GM18499 (cell line): Measurements from ENCODE around the gene UBAP2.

Experiments used
- ATAC-seq: cut with Tn5 transposase; IDR thresholded peaks from one replicate; pipeline ENCODE4 v1.9.1; 2021; ENCODE audit warnings: moderate number of reproducible peaks; ENCODE audit not compliant: insufficient read depth, unreplicated experiment

The UBAP2 gene

GRCh38 chr9:33924978-33925797, 123.5 kb downstream of the UBAP2 start:
- no peak for ATAC-seq

DNA sequence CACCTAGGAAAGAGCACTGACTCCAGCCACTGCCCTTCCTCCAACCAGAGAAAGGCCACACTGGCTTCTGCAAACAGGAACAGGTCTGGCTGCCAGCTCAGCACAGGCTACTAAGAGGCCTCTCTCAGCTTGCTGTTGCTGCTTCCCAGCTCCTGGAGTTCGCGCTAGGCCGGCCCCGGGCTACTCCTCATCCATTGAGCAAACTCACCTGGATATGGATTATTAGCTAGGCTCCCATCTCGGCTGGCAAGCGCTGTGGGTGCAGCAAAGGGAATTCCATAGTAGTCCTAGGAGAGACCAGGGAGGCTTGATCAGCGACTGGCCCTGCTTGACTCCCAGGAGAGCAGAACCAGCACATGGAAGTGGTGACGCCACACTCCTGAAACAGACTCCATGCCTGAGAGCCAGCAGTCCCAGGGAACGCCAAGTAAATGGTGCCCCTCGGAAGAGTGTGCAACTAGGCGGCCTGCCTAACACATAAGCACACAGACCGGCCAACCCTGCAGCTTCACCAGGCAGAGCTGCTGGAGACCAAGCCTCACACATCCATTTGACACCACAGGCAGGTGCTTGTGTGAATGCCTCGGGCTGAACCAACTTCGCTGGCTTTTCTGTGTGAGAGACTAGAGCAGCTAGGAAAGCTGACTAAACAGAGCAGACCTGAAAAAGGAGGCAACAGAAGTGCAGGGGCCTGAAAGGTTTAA, 124.5 kb downstream of the UBAP2 start:
- ATAC-seq, result no peak

GRCh38 chr9:33923079-33923478, 125.6 kb downstream of the UBAP2 start:
- ATAC-seq, result no peak

DNA sequence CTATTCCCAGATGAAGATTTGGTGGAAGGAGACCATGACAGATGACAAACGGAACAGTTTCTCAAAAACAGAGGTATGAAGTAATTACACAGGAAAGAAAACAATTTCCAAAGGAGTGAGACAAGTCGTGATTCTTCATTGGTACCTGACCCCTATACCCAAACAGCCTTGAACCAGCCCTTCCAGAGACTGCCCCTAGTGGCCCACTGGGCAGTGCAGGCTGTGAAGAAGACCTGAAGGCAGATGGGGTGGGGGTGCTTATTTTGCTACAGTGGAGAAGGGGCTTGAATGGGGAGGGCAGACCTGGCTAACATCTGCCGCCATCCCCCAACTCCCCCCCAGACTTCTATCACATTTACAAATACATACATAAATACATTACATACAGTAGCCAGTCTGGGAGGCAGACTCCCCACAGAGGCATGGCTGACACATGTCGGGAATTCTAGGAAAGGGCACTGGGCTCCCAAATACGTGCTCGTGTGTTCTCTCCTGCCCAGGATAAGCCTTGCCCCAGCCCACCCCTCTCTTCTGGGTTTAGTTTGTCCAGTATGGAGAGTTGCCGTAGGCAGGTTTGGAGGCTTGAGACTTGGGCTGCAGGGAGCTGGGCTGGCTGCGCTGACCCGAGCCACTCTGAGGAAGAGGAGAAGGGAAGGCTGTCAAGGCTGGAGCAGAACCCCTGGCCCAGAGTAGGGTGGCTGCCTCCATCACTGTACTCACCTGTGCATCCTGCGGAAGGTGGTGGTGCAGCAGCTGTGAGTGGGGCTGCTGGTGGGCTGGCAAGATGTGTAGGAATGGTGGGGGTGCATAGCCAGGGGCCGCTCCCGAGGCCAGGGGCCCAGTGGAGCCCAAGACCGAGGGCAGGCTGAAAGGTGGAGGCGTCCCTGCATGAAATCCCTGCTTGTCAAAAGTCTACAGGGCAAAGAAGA, 126.5 kb downstream of the UBAP2 start:
- ATAC-seq, result no peak

DNA sequence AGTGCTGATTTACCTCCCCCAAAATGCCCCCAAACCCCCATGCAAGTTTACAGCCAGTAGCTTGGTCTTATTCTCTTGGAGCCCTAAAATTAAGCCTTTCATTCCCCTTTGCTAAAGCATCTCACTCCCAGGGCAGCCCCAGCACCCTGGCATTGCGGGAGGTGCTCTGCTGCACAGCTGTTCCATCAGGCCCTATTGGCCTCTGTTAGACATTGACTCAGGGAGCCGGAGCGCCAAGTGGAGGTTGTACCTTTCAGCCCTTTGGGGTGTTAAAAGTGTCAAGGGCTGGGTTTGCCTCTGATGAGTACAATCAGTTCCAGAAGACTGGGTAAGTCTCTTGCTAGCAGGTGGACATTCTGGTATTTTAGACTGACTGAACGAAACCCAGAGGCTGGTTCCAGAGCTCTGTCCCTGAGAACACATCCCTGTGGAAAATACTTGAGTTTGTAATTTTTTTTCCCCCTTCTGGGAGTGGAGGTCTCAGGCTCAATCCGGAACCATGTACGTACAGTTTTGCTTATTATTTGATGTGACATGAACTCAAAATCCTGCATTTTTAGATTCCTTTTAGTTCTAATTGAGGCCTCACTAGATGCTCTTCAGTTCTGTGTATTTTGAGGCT, 129.3 kb downstream of the UBAP2 start:
- ATAC-seq, result no peak

GRCh38 chr9:33917036-33917435, 131.7 kb downstream of the UBAP2 start:
- ATAC-seq, result no peak

GRCh38 chr9:33914887-33915628, 133.6 kb downstream of the UBAP2 start:
- ATAC-seq, result no peak

- ATAC-seq, result no peak
Measured at GRCh38 chr9:33913541-33913940, 135.1 kb downstream of the UBAP2 start.

DNA sequence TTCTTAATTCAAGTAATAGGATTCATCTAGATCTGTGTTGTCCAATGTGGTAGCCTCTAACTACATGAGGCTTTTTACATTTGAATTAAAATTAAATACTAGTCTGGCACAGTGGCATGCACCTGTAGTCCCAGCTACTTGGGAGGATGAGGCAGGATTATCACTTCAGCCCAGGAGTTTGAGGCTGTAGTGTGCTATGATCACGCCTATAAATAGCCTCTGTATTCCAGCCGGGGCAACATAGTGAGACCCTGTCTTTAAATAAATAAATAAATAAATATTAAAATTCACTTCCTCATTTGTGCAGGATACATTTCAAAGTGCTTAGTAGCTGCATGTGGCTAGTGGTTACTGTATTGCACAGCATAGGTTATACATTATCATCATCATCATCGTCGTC, 139.9 kb downstream of the UBAP2 start:
- ATAC-seq, result no peak

DNA sequence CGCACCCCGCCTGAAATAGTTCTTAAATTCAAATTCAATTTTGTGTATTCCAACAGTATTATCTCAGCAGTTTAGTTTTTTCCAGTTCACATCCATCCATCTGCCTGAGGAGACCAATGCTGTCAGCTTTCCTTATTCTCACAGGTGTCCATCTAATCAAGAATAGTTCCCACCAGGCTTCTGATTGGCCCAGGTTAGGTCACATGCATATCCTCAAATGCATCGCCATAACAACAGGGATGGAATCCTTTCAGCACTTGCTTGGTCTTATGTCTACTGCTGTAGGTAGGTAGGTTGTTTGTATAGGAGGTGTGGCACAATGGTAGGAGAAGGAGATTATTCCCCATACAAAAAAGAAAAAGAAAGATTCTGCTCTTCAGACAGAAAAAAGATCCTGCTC, 140.6 kb downstream of the UBAP2 start:
- no peak for ATAC-seq

DNA sequence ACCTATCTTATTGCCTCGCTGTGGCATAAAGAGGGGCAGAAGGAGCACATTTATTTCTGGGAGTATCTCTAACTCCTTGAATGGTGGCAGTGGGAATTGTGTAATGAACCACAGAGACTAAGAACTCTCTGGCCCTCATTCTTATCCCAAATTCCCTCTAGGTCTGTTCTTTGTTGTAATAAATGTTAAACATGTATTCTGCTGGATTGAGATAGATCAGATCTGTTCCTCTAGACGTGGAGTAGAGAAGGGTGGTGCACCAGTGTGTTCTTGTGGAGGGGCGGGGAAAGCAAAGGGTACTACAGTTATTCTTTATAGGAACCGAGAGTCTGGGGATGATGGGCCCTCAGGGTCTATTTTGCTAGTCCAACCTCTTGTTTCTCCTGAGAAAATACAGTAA, 141.3 kb downstream of the UBAP2 start:
- no peak for ATAC-seq

DNA sequence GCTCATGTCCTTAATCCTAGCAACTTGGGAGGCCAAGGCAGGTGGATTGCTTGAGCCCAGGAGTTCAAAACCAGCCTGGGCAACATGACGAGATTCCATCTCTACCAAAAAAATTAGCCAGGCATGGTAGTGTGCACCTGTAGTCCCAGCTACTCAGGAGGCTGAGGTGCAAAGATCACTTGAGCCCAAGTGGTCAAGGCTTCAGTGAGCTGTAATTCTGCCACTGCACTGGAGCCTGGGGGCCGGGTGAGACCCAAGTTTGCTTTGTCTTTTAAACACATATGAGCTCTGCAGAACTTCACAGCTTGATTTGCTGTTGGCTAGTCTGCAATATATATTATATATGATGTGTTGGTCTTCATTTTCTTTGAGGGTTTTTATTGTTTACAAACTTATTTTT, 141.9 kb downstream of the UBAP2 start:
- no peak for ATAC-seq

DNA sequence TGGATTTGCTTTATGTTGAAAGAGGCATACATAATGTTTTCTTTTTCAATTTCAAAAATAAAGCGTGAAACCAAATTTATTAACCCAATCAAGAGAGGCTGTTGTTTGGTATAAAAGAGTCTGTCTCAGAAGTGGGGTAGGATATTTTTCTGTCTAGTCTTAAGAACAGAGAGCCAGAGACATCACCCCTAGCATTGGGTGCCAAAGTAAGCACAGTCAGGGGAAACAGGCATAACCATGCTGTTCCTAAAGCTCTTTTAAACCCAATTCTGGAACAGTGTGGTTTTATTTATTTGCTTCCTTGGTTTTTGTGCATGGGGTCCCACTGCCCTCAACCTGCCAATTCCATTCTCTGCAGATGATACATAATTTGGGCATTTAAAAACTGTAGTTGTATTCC, 143.6 kb downstream of the UBAP2 start:
- ATAC-seq, result no peak

DNA sequence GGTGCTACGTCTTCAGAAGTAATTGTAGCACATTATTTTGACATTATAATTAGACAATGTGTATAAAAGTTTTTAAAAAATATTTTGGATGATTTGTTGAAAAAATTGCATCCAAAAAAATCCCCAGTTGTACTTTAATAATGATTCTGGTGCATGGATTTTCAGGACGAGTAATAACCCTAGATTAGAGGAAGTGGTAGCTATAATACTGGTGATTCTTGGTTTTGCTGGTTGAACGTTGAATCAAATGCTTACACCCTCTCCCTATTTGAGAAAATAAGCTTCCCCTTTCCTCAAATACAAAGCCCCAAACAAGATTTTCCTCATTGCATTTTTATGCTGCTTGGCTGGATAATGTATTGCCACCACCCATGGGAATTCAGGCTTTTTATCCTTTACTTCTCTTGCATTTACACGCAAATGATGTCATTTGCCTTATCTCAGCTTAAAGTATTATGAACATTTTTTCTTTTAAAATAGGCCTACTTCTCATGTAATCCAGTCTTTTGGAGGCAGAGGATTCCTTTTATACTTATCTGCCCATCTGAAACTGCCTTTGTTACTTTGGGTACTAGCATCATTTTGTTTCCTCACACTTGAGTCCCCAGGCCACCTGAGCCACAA, 145.4 kb downstream of the UBAP2 start:
- no peak for ATAC-seq

DNA sequence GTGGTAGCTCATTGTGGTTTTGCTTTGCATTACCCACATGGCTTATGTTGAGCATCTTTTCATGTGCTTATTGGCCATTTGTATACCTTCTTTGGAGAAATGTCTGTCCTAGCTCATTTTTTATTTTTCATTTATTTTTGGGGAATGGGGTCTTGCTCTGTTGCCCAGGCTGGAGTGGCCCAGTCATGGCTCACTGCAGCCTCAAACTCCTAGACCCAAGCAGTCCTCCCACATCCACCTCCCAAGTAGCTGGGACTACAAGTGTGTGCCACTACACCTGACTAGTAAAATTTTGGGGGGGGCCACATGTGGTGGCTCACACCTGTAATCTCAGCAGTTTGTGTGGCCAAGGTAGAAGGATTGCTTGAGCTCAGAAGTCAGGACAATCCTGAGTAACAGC, 154.4 kb downstream of the UBAP2 start:
- ATAC-seq, result no peak

DNA sequence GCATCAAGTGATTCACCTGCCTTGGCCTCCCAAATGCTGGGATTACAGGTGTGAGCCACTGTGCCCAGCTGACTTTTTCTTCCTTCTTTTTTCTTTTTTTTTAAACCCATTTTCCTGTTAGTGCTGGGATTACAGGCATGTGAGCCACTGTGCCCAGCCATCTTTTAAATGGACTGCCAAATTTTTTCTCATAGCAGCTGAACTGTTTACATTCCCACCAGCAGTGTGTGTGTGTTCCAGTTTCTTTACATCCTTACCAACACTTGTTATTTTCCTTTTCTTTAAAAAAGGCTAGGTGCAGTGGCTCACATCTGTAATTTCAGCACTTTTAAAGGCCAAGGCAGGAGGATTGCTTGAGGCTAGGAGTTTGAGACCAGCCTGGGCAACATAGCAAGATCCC, 154.8 kb downstream of the UBAP2 start:
- no peak for ATAC-seq

- no peak for ATAC-seq
Measured at GRCh38 chr9:33885948-33886347, 162.7 kb downstream of the UBAP2 start.

GRCh38 chr9:33884856-33885701, 163.6 kb downstream of the UBAP2 start:
- ATAC-seq, result no peak
